GM21786 (cell line): ENCODE results near the gene MTX1.
"Not testable (repeated sequence)": the region's sequence is repeated elsewhere in the genome, so short reads cannot be mapped to it uniquely, and the experiment has no call there.

Experiments used
- ATAC-seq: cut with Tn5 transposase; IDR thresholded peaks from one replicate; pipeline ENCODE4 v1.9.1; 2021; ENCODE audit not compliant: unreplicated experiment

Gene MTX1

DNA sequence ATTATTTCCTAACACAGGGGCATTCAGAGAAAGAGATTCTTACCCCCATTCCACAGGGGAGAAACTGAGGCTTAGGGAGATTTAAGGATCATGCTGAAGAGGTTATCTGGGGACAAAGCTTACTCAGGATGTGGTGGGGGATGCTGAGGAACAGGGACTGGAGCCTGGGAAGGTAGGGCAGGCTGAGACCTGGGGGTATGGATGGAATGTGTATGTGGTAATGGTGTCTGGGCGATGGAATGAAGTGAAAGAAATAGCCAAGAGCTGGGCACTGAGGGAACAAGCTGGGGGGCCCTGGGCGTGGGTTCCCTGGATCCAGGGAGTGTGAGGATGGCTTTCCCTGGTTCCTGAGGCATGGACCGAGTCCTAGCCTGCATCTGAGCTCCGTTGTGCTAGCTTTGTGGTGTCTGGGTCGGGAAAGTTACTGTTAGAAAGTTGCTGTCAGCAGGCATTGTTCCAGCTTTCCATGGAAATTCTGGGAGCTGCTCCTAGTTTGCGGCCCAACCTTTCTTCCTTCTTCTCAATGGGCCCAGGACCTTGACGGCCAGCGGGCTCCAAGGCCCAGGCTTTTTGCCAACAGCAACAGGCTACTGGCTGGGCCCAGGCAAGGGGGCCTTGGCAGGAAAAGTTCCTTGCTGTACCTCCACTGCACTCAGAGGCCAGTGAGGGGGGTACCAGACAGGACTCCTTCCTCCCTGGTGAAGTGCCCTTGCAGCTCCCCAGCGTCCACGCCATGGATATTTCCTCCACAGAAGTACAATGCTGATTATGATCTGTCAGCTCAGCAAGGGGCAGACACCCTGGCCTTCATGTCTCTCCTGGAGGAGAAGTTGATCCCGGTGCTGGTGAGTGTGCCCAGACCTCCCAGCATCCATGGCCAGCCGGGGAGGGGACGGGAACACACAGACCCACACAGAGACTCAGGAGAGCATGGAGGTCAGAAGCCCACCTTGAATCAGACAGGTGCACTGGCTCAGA lies 23.8 kb downstream of the MTX1 start:
- not testable (repeated sequence) for ATAC-seq

DNA sequence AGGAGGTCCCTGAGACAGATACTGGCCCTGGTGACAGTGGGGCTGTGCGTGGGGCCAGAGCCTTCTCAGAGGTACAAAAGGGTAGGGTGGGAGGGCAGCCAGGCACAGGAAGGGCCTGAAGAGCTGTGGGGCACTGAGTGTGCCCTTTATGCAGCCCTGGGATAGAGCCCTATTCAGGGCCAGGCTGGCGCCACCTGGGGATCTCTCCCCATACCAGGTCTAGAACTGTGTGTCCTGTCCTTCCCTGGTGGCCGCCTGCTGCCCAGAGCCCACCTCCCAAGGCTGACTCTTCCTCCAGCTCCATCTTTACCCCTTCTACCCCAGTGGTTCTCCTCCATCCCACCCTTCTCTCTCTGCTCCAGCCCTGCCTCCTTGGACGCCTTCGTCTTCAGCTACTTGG lies 25.0 kb downstream of the MTX1 start:
- not testable (repeated sequence) for ATAC-seq

DNA sequence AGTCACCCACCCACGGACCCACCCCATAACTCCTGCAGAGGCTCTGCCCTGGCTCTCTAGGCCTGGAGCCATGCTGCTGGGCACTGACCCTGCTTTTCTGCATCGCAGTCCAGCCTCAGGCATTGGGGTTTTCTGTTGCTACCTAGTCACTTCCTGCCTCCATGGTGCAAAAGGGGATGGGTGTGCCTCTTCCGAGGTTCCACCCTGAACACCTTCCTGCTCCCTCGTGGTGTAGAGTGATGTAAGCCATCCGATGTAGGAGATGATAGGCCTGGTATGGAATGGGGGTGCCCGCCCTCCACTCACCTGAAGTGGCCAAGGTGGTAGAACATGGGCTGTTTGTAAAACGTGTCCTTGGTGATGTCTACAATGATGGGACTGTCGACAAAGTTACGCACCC lies 26.9 kb downstream of the MTX1 start:
- ATAC-seq, result not testable (repeated sequence)

DNA sequence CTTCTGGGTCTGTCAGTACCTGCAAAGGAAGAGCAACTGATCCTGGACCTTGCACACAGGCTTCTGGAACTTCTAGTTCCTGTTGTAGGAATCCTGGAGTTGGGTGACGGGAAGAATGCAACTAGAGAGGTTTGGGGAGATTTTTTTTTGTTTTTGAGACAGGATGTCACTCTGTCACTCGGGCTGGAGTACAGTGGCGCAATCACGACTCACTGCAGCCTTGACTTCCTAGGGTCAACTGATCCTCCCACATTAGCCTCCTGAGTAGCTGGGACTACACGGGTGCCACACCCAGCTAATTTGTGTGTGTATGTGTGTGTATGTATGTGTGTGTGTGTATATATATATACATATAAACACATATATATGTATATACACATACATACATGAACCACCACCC lies 28.0 kb downstream of the MTX1 start:
- no peak for ATAC-seq

DNA sequence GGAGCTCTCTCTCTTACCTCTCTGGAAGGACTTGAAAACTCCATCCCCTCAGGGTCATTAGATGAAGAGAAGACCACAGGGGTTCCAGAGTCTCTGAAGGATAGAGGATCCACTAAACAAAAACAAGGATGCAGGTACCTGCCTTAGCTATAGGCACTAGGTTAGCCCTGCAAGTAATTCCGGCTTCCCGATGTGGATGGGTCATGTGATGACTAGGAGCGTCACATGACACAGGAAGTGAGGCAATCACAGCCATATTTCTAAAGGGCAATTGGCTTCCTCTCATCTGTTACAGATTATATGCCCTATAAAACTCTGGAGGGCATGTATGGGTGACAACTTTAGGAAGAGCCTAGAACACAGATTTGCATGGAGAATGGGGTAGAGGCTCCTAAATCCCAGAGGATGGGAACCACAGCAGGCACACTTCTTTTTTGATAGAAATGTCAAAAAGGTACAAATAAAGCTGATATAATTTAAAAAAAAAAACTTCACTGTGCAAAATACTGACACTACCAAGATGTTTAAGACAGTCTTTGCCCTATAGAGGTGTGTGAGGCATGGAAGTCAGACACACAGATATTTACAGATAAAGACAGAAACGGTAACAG lies 32.7 kb downstream of the MTX1 start:
- ATAC-seq, result peak; percentile 39

DNA sequence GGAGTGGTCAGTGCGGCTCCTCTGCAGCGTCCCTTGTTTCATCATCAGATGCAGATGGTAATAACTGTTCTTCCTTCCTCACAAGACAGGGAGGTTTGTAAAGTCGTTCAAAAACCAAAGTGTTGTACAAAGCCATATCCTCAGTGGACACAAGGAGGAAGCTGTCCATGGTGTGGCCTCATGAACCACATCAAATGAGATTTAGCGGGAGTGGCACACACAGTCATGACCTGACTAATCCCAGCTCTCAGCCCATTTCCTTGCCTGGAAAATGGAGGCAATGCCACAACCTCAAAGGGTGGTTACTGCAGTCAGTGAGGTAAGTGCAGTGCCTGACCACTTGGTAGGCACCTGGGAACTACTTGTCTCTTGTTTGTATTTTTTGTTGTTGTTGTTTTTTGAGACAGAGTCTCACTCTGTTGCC lies 33.4 kb downstream of the MTX1 start:
- no peak for ATAC-seq

DNA sequence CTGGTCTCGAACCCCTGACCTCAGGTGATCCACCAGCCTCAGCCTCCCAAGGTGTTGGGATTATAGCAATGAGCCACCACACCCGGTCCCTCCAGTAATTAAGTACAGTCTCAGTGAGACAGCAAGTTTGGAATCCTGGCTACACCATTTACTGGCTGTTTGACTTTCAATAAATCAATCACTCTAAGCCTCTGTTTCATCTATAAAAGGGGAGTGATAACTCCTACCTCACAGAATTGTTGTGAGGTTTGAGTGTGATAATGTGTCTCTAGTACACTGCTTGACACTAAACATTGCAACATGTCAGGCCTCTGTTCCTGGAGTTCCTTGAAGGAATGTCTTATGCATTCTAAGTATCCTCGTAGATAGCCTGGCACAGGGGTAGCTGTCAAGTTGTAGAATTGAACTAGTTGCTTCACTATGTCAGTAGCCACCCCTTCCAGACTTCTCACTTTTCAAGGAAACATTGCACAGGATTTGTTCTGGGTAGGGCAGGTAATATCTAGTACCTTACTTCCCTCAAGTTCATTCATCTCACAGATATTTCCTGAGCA lies 34.4 kb downstream of the MTX1 start:
- no peak for ATAC-seq

DNA sequence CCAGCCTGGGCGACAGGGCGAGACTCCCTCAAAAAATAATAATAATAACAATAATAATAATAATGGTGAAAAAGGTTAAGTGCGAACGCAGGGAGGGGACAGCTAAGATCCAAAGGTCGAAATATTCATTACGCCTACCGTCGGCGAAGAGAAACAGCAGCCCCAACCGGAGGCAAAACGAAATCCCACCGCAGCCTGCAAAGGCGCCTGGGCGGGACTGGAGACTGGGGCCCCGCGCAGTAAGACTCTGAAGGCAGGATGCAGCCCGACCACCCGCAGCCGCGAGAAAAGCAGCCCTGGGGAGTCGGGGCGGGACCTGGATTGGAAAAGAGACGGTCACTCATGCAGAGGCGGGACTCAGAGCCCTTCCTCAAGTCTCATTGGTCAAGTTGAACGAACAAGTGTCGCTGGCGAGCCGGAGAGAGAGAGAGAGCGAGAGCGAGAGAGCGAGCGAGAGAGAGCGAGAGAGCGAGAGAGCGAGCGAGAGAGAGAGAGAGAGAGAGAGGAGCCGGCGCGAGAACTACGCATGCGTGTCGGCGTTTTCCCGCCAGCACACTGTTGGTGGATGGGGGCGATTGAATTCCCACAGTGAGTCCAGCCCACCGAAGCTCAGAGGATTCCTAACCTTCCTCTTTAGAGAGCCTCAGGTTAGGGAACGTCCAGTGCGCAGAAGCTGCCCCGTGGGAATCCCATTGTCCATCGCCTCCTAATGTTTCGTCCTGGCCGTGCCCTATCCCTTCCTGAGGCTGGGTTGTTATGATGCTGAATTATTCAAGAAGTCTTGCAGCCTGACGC lies 36.1 kb downstream of the MTX1 start:
- ATAC-seq, result peak; percentile 85

DNA sequence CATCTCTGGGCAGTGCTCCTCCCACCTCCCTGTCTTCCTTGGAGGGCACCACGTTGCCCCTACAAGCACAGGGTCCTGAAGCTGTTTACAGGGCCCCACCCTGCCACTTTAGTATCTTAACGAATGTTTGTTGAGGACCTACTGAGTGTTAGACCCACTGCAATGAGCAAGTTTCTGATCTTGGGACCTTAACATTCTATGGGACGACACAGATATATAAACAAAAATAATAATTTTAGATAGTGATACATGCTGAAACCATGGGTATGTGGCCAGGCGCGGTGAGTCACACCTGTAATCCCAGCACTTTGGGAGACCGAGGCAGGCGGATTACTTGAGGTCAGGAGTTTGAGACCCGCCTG lies 36.6 kb downstream of the MTX1 start:
- no peak for ATAC-seq

DNA sequence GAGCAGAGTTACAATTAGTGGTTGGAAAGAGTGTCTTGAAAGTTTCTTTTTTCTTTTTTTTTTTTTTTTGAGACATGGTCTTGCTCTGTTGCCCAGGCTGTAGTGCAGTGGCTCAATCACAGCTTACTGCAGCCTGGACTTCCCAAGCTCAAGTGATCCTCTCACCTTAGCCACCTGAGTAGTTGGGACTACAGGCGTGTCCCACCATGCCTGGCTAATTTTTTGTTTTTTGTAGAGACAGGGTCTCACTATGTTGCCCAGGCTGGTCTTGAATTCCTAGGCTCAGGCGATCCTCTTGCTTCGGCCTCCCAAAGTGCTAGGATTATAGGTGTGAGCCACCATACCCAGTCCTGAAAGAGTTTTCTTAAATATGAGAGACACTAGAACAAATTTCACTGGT lies 38.3 kb downstream of the MTX1 start:
- ATAC-seq, result not testable (repeated sequence)

DNA sequence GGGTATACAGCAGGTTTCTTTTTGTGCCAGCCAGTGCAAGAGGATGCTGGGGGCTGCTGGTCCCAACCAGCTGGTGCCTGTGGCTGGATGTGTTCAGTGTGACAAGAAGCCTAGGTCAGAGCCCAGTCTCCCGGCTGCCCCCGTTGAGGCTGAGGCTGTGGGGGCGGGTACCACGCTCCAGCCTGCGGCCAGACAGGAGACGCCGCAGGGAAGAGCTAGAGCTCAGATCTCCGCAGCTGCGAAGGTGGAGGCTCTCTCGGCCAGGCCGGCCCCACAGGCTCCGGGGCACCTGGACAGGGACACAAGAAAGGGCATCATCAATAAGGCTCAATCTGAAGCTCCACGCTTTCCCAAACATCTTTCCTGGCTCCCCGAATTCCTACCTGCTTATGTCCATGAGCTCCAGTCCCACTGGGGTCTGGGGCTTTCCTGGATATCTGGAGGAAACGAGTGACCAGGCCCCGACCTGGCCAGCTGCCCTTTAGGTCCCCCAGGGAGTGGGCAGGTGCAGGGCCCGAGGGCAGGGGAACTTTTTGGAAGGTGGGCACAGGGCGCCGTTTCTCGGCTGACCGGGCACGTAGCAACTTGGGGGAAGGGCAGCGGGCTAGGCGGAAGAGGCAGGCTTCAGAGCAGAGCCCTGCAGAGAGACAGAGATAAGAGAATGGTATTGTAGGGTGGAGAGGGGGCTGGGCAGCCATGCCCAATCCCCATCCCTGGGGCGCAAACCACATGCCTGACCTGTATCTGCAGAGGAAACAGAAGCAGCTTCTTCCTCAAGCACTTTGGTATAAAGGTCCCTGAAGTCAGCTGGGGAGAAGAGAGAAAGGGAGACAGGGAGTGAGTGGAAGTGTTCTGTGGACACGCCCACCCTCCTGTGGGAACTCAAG lies 39.4 kb downstream of the MTX1 start:
- ATAC-seq, result no peak

DNA sequence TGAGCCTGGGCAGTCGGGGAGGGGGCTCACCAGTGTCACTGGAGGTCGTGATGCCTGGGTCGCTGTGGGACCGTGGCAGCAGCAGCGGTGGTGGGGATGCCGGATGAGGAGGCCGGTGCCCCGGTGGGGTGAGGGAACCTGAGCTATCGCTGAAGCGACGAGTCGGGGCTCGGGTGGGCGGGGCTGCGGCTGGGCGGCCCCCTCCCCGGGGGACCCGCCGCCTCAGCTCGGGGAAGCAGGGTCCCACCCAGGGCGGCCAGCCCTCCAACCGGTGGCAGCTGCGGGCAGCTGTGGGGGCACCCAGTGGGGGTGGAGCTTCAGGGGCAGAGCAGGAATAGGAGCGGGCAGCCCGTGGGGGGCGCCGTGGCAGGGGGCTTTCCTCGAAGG lies 41.7 kb downstream of the MTX1 start:
- peak; percentile 3 for ATAC-seq

DNA sequence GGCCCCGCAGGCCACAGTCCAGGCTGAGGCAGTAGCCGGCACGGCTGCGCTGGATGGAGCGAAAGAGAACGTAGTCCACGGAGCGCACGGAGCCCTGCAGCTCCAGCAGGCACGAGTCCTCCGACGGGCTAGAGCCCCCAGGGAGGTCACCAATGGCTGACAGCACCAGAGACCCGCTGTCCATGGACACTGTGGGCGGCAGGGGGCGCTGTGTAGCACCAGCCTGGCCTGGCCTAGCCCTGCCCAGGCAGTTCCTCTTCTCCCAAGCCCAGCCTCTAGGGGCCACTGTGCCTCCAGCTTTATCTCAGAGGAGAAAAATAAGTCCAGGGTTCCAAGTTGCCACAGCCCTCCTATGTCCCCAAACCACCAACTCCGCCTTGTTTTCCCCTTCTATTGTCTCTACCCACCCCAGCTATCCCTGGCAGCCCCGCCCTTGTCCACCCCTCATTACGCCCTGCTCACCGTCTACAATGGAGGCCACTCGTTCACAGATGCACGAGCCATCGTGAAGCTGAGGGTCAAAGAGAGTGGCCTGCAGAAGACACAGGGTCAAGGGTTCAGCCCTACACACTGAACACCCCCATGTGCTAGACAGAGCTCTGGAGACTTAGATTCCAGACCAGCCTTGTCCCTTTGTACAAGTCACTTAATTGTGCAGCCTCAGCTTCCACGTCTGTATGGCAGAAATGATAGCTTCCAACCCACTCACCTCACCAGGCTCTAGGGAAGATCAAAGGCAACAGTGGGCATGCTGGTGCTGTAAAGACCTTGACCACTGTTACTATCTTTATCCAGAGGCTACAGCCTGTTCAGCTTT lies 42.3 kb downstream of the MTX1 start:
- peak; percentile 79 for ATAC-seq

DNA sequence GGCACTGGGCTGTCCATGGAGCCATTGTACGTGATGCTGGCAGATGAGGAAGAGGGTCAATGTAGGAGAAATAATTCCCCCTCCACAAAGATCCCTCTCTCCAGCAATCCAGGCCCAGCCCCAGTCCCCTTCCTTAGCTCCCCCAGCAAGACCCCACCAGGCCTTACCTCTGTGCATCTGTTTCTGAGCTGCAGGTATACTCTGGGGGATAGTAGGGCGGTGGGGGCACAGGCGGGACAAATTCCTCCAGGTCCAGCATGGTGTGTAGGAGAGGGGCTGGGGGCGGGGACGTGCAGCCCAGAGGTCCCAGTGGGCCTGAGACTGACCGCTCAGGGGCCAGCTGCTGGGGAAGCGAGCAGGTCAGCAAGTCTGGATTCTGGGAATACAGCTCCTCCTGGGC lies 43.1 kb downstream of the MTX1 start:
- ATAC-seq, result no peak

DNA sequence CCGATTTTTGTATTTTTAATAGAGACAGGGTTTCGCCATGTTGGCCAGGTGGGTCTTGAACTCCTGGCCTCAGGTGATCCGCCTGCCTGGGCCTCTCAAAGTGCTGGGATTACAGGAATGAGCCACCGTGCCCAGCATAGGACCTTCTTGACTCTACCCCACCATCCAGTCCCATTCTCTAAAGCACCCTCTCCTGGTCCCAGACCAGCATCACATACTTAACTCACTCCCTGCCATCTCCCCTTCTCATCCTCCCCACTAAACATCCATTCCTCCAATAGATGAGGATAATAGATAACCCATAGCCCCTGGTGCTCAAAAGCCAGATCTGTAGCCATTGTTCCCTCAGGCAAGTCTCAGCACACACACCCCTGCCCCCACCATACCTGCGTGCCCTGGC lies 44.7 kb downstream of the MTX1 start:
- no peak for ATAC-seq

DNA sequence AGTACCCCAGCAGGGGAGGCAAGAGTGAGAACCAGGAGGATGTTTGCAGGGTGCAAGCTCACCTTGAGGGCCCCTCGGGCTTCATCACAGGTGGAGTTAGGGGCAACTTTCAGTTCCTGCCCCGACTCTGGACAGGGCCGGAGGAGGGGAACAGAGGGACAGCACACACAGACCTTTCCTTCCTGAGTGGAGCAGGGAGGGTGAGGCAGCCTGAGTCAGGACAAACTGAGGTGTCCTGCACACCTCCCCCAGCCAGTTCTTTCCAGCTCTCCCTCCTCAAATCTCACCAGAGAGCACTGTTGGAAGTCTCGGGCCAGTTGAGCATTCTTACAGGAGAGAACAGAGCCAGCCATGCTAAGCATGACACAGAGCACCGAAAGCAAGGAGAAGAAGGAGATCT lies 45.3 kb downstream of the MTX1 start:
- ATAC-seq, result no peak

DNA sequence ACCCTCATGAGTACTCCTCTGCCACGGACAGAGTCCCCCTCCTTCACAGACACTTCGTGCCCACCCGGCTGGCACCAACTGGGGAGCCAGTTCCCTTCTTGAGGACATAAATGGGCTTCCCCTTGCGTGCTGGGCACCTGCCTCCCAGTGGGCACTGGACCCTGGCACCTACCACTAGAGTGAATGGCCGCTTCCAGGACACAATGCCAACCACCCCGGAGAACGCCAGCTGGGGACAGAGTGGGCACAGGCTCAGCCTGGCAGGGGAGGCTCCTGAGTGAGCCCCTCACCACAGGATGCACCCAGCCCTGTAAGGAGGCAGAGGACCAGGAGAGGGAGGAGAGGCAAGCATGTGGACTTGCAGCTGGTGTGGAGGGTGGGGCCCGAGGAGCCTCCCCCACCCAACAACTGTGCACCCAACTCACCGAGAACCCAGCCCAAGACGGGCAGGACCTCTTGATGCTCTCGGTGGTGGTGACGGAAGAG lies 45.8 kb downstream of the MTX1 start:
- ATAC-seq, result no peak

DNA sequence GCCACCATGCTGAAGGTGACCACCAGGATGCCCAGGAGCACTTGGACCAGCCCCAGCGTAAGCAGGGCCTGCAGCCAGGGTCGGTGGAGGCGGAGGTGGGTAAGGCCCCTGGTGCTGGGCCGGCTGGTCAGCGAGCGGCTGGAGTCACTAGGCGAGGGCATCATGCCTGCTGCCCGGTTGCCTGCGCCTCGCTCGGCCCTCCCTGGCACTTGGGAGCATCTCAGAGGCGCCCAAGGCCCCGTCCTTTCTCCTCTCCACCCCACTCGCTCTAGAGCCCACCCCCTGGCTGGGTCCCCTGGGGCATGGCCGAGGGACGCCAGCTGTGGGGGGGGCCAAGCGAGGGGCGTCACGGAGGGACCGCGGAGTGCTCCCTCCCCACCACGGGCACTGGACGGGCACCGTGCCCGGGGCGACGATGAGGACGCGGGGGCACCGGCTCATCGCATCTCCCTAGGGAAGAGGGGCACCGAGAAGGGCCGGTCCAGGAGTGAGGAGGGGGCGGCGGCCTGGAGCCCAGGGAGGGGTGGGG lies 46.3 kb downstream of the MTX1 start:
- ATAC-seq, result no peak
